HG02852 (cell line): ENCODE data around the gene CDH13.

Experiments used
- ATAC-seq: cut with Tn5 transposase; IDR thresholded peaks from one replicate; pipeline ENCODE4 v1.9.1; 2021; ENCODE audit warnings: mild to moderate bottlenecking, moderate library complexity; ENCODE audit not compliant: unreplicated experiment

CDH13 gene

DNA sequence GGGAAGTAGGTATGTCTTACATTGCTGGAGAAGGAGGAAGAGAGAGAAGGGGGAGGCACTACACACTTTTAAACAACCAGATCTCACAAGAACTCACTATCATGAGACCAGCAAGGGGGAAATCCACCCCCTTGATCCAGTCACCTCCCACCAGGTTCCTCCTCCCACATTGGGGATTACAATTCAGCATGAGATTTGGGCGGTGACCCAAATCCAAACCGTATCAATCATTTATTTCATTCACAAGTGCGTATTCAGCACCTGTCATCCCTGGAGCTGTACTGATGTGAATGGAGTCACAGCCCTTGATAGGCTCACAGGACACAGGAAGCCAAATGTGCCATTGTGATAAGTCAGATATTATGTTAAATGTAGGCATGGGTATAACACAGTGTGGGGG, 952.7 kb downstream of the CDH13 start:
- no peak for ATAC-seq

DNA sequence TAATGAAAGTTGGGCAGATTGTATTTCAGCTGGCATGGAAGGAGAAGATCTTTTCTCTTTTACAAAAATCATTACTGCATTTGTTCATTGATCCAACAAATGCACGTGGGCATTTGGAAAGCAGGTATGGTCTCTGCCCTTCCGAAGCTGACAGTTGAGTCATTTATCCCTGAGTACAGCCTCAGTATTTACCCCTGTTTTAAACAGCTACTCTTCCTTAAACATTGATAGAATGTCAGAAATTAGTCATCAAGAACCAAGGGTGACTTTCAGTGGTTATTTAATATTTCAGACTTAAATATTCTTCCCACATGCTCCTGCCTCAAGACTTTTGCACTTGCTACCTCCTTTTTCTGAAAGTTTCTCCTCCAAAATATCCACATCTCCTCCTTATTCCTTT, 954.3 kb downstream of the CDH13 start:
- ATAC-seq, result peak; percentile 64

DNA sequence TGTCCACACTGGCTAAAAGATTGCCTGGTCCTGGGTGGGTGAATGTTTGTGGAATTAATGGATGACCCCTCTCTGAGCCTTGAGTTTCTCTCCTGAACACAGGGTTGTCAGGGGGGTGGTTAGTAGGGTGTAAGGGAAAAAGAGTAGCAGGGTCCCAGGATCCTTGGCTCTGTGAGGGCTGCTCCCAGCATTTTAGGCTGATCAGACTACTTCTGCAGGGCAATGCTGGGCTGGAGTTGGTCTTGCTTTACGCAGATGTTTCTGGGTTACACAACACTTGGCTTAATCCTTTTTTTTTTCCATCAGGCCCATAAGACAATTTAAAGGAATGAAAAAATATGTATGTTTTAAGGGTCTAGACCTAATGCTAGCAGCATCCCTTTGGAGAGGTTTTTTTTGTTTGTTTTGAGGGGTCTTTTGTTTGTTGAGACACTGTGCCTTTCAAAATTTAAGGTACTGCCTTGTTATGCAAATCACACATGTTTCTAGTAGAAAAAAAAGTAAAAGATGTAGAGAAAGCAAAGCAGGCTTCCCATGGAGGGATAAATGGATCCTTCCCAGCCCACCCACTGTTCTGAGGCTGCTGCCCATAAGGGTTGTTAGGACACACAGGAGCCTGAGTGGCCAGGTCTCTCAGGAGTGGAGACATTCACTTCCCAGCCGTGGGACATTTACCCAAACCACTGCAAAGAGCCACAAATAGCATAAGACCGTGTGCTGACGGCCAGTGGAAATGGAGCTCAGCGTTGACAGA, 955.4 kb downstream of the CDH13 start:
- ATAC-seq, result no peak

DNA sequence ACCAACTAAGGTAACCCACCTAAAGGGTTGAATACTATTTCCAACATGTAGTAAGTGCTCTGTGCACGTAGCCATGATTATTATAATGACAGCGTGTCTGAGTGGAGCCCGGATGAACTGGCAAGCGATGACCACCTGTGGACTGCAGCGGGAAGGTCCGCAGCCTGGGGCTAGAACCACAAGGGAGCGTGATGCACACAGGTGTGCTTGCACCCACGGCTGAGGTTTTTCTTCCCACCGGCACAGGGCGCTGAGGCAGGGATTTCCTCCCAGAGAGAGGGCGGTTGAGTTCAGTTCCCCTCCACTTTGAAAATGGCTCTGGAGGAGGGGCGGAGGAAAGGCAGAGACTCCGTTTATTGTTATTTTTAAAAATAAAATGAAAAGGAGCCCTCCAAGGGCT, 959.3 kb downstream of the CDH13 start:
- ATAC-seq, result no peak

DNA sequence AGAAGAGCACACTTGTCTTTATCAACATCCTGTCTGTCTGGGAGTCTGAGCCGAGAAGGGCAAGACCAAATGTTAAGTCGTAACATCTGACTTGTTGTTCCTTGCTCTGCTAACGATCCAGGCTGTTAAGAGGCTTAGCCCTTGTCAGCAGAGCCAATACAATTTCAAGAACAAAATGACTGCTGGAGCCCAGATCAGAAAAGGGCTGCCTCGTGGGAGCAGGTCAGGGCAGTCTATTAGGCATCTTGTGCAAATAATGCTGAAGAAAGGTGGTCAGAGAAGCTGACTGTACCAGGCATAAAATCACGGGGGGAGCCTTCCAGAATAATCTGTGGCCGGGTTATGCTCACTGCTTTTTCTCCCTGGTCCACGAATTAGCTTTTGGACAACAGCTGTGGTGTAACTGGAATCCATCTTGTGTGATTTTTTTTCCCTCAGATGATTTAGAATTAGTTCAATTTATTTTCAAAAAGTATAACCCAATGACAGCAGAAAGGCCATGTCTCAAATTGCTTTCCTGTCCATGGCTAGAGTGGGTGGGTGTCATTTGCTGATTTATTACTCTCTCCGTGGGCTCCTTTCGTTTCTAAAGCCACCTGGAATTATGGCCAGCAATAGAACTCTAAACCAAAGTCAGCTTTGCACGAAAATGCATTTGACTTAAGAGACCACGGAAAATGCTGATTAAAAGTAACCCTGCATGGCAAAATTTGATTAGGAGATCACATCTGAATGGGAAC, 959.9 kb downstream of the CDH13 start:
- no peak for ATAC-seq

DNA sequence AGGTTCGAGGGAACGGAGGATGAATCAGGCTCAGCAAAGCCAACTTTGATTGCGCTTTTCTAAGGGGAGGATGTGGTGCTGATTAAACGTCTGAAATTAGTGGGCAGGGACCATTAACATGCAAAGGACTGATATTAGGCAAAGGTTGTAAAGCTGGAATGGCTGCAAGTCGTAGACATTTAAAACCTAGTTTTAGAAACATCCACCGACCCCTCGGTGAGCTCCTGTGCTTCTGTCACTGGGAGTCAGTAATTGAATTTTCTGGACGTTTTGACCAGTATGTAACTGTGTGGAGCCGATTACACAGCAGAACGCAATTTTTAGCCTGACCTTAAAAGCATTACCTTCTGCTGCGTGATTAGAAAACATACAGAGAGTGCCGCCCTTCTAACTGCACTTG, 960.4 kb downstream of the CDH13 start:
- ATAC-seq, result no peak

DNA sequence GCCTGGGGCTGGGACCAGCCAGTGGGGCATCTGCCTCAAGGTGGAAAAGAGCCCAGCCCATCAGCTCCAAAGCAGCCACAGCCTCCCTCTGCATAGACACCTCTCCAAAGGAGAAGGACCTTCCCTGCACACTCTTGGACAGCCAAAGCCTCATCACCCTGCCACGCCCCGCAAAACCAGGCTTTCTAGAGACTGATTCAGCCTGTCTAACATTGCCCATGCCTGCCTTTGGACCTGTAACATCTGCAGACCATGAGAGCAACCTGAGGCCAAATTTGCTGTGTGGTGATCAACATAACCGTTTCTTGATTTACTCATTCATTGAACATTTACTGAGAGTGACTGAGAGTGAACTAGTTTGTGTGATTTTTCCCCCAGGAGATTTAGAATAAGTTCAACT, 961.3 kb downstream of the CDH13 start:
- ATAC-seq, result no peak

DNA sequence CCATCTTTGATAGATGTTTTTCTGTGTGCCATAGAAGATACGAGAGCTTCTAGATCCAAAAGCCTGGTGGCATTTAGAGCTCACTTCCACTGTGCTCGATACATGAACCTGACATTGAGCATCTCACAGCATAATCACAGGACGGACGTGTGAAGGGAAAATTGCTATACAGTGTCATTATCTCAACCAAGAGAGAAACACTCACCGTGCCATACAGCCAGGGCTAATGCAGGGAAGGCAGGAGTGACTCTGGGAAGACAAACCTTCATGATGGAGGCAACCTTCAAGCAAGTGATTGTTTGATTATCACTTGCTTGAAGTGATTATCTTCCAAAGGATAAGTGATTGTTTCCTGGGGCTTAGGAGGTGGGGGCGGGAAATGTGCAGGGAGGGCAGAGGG, 962.8 kb downstream of the CDH13 start:
- ATAC-seq, result no peak

DNA sequence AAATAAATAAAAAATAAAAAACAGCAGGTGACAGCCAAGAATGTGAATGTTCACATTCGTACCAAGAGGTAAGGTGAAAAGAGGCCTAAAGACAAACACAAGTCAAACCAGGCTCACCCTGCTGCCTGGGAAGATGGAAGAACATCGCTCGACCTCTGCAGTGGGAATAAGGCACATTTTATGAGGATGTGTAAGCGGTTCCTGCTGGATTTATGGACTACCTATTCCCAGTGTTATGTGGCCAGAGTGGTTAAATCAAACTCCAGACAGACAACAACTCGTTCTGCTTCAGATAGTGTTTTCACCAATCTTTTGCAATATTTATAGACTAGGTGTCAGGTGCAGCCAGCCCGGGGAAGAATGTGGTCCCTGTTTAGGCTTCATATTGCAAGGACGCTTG, 966.0 kb downstream of the CDH13 start:
- no peak for ATAC-seq

DNA sequence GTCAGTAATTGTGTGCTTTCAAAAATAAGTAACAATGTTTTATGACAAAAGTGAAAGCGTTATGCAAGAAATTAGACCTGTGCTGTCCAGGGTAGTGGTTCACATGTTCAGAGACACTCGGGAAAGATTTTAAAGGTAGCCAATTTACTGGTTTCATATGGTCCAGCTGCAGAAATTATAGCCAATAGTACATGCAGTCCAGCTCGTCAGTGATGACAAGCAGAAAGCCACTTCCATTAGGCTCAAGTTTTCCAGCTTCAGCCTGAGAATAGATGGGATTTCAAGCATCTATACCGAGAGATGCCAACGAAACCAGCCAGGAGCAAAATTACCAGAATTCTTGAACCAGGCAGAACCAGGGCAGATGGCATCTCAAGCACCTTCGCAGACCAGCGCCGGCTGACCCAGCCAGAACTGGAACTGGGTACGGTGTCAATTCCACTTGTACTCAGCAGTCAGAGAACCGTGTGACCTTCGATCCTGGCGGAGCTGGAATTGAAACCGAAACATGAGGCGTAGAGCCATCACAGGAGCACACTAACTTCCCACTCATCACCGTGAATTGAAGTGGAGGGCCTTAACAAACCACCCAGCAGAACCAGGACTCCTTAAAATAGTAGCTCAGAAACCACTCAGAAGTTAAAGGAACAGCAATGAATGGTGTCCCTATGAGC, 973.2 kb downstream of the CDH13 start:
- ATAC-seq, result no peak

DNA sequence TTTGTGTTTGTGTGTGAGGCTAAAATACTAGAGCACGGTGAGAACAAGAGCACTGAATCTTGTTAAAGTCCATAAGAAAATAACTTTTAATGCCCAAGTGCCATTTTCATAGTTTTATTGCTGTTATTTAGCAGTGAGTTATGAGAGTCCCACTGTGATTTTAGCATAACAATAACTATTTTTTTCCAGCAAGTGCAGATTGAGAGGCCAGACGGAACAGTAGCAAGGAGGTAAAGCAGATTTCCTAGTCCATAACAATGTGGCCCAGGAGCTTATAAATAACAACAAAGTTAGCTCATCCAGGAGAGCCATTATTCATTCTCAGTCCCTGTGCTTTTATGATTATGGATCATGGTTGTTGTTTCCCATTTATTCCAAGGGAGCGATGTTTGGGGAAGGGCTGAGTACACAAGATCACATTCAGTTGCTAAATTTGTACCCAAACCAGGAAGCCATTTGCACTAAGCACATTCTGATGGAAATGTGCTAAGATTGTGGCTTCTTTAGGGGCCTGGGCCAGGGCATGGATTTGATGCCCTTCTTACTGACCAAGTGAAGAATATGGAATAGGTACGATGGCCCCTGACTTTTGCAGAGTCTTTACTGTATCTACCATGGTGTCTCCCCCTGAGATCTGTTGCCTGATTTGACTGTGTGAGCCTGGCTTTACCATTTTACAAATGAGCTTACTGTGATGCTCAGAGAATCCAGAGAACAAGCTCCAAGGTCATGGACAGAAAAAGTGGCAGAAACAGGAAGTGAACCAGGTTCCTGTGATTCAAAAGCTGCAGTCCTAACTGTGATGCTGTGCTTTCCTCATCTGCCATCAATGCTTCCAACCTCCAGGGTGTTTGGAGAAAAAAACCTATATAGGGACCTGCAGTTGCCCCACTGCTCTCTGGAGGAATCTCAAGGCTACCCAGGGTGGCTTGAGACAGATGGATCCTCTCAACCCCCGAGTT, 976.3 kb downstream of the CDH13 start:
- no peak for ATAC-seq

DNA sequence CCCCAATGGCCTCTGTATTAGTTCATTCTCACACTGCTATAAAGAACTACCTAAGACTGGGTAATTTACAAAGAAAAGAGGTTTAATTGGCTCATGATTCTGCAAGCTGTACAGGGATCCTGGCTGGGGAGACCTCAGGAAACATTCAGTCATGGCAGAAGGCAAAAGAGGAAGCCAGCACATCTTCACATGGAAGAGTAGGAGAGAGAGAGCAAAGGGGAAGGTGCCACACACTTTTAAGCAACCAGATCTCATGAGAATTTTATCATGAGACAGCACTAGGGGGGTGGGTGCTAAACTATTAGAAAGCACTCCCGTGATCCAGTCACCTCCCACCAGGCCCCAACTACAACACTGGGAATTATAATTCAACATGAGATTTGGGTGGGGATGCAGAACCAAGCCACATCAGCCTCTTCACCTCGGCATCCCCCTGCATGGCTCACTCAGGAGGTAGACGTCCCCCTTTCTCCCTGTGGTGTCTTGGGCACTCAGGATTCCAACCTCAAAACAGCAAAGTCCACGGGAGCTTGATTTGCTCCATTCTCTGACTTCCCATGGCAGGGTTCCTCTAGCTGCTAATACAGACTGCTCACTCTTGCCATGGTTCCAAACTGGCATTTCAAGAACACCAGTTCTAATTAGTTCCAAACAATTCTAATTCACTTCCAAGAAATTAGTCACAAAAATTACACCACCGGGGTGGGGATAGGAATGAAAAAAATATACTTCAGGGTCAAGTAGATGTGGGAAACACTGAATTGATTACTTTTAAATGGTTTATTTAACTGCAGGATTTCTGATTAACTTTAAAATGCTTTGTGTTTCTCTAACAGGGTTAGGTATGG, 977.2 kb downstream of the CDH13 start:
- ATAC-seq, result no peak

DNA sequence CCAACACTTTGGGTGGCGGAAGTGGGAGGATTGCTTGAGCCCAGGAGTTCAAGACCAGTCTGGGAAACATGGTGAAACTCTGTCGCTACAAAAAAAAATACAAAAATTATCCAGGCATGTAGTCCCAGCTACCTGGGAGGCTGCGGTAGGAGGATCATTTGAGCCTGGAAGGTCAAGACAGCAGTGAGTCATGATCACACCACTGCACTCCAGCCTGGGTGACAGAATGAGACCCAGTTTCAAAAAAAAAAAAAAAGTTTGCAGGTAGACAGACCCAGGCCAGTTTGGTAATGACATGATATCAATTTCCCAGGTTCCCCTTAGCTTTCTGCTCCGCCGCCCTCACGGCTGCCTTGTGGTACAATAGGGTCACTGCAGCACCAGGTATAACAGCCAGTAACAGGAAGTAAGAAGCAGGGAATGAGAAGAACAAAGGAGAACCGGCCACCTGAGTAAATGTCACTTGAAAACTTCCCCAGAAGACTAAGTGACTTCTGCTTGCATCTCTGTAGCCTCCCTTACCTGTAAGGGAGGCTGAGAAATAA, 979.8 kb downstream of the CDH13 start:
- ATAC-seq, result no peak

DNA sequence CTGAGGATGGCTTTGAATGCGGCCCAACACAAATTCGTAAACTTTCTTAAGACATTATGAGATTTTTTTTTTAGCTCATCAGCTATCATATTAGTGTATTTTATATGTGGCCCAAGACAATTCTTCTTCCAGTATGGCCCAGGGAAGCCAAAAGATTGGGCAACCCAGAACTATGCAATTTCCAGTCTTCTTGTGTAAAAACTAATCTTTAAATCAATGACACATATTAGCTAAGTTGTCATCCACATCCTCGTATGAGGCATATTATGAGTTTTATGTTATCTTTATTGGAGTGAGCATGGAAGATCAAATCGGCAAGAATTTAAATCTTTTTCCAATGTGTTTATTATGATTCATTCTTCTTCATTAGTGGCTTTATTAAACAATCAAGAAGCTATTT, 982.4 kb downstream of the CDH13 start:
- ATAC-seq, result no peak

DNA sequence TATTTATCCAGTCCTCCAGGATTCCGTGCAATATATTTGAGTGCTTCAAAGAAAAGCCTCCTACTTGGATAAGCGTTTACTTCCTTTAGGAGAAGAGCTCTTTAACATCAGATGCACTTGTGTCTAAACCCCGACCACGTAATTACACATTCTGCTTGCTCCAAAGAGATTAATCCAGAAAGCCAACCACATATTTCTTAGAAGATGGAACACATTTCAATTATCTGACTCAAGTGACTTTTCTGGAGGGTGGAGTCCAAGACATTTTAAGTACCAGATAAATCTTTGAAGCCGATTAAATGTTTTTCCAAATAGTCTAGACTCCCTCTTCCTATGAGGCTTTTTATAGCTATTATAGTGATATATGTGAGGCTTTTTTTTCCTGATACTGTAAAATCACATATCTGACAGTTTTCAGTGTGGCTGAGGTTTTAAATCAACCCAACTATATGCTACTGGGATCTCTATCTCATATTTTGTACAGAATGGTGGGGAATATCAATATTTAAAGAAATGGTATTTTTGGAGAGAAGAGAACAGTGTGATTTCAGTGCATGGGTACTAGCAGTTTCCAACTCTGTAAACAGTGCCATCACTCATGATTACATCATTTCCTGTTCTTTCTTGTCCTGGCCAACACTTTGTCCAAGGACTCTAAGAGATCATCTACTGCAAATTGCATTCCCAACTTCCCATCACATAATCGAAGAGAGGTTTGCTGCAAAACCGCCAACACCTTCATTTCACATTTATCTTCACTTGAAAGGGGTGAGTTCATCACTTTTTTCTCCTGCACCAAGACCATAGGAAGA, 988.6 kb downstream of the CDH13 start:
- no peak for ATAC-seq

DNA sequence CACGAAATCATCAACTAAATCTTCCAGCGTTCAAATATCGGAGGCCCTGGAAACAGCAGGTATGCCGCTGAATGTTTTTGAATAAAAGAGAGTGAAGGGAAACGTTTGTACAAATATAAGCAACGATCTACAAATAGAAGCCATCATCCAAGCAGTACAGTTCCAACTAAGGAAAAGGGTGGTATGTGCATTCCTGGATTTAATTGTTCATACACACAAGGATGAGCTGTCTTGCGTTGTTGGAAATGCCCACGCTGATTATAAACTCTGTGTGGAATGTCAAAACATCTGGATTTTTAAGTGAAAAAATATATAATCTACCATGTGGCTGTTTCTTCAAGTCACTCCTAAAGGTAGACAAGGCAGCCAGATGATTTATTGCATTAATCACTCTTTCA, 989.2 kb downstream of the CDH13 start:
- ATAC-seq, result no peak

DNA sequence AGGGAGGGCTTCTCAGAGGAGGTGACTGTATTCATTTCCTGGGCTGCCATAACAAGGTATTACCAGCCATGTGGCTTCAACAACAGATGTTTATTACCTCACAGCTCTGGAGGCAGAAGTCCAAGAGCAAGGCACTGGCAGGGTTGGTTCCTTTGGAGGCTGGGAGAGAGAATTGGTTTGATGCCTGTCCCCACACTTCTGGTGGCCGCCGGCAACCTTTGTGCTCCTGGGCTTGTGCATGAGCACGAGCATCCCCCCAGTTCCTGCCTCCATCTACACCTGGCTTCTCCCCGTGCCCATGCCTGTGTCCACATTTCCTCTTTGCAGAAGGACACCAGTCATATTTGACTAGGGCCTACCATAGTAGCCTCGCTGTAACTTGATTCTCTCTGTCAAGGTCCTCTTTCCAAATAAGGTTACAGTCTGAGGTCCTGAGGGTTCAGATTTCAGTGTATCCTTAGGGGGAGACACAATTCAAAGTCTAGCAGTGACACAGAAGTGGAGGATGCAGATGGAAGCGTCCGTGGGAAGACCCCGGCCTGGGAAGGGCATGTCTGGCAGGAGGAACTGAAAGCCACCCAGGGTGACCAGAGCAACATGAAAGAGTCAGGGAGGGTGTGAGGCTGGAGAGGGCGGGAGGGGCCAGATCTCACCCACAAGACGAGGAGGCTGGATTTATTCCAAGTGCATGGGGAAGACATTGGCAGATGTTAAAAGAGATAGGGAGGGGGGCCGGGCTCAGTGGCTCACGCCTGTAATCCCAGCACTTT, 992.8 kb downstream of the CDH13 start:
- no peak for ATAC-seq

DNA sequence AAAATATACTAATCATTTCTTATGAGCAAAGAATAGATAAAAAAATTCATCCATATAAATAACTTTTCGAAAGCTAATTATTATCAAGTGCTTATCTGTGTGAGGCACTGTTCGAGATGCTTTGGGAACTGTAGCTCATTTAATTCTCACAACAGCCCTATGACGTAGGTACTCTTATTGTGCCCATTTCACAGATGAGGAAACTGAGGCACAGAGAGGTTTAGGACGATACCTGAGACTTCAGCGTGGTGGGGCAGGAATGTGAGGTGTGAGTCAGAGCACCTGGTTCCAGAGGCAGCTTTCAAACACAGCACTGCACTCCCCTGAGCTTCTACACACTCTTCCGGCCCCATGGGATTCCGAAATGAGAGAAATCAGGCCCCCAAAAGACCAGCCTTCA, 995.2 kb downstream of the CDH13 start:
- no peak for ATAC-seq
